Measurements from ENCODE around the gene CCDC186.

CCDC186 gene

DNA sequence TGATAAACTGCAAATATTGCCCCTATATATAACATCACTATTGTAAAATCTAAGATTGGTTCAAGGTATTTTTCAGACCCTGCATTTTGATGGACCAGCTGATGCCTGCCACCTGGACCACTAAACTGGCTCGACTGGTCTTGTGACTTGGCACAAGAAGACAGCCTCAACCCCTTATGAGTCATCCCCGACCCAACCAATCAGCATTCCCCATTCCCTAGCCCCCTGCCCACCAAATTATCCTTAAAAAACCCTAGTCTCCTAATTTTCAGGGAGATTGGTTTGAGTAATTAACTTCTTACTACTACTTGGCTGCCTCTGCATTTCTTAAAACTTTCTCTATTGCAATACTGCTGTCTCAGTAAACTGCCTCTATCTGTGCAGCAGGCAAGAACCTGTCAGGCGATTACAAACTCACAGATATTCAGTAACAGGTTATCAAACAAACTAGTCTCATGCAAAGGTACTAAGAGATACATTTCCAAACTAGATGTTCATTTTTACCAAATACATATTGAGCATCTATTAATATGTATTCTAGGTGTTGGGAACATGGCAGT lies 5.5 kb downstream of the CCDC186 start:
- Histone ChIP-seq H3K27ac (ENCODE audit: low read depth, low read length) (no peak overlapping the region), H3K9me3 (ENCODE audit: control insufficient read depth, insufficient read depth, low read length) (peaks cover 8% of the 10 kb centered on the region; the same call in 1 of the 2 replicates), H3K36me3 (ENCODE audit: control insufficient read depth, low read length) (no peaks in the 10 kb centered on the region), H3K27me3 (ENCODE audit: control insufficient read depth, low read length) (no peaks in the 10 kb centered on the region; the same call in 1 of the 2 replicates), H3F3A (ENCODE audit: control insufficient read depth, insufficient read depth) (no peaks in the 10 kb centered on the region), H4K20me1 (ENCODE audit: control insufficient read depth, insufficient read depth, low read depth, low read length) (no peaks in the 10 kb centered on the region), H3K4me3 (ENCODE audit: low read length) (no peak overlapping the region), H3K9me2 (replicated peaks; ENCODE audit: control insufficient read depth, low read length) (no peaks in the 10 kb centered on the region), H3K4me2 (ENCODE audit: low read length) (no peak overlapping the region), H3K79me2 (ENCODE audit: control insufficient read depth, low read length) (peaks cover 37% of the 10 kb centered on the region), H3K4me1 (ENCODE audit: control insufficient read depth, low read length) (peaks cover 15% of the 10 kb centered on the region)
- TF ChIP-seq EZH2phosphoT487 (IDR thresholded peaks at IDR 0.05; ENCODE audit: borderline replicate concordance, low read length), result no peak

DNA sequence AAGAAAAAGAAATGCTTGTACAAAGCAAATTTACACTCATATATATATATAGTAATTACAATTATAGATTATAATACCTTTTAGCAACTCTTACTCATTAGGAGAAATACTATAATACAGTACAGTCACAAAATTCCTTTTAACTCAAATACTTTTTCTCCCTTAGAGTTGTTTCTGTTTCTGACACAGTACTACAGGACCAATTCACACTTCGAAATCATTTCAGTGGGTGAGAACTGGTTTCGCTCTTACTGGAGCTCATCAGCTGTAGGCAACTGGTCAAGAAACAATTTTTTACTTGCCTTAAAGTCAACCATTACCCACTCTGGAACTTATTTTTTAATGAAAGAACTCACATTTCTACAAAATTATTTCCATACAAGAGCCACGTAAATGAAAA lies 6.0 kb downstream of the CCDC186 start:
- Histone ChIP-seq H3K27ac (ENCODE audit: low read depth, low read length) (no peak overlapping the region), H3K4me1 (ENCODE audit: control insufficient read depth, low read length) (peaks cover 10% of the 10 kb centered on the region), H3K9me3 (ENCODE audit: control insufficient read depth, insufficient read depth, low read length) (peaks cover 8% of the 10 kb centered on the region; the same call in 1 of the 2 replicates), H3K4me3 (ENCODE audit: low read length) (no peak overlapping the region), H3K79me2 (ENCODE audit: control insufficient read depth, low read length) (peaks cover 31% of the 10 kb centered on the region), H3K36me3 (ENCODE audit: control insufficient read depth, low read length) (0 out of 2 replicates have a peak, but pooled peaks cover under 1% of the 10 kb centered on the region), H4K20me1 (ENCODE audit: control insufficient read depth, insufficient read depth, low read depth, low read length) (no peaks in the 10 kb centered on the region), H3K27me3 (ENCODE audit: control insufficient read depth, low read length) (no peaks in the 10 kb centered on the region), H3K4me2 (ENCODE audit: low read length) (no peak overlapping the region), H3K9me2 (replicated peaks; ENCODE audit: control insufficient read depth, low read length) (no peaks in the 10 kb centered on the region), H3F3A (ENCODE audit: control insufficient read depth, insufficient read depth) (no peaks in the 10 kb centered on the region)
- TF ChIP-seq EZH2phosphoT487 (IDR thresholded peaks at IDR 0.05; ENCODE audit: borderline replicate concordance, low read length) (no peak), CTCF (IDR thresholded peaks at IDR 0.05; ENCODE audit: low read depth, low read length, poor library complexity, severe bottlenecking) (no peak)

GRCh38 chr10:114166494-114166893 lies 7.5 kb downstream of the CCDC186 start:
- Histone ChIP-seq H3K9me3 (ENCODE audit: control insufficient read depth, insufficient read depth, low read length) (peaks cover 8% of the 10 kb centered on the region; the same call in 1 of the 2 replicates), H3K27ac (ENCODE audit: low read depth, low read length) (no peak overlapping the region), H3K79me2 (ENCODE audit: control insufficient read depth, low read length) (peaks cover 18% of the 10 kb centered on the region)

More at GRCh38 chr10:114166494-114166893, 7.5 kb downstream of the CCDC186 start:
- TF ChIP-seq CTCF (IDR thresholded peaks at IDR 0.05; ENCODE audit: low read depth, low read length, poor library complexity, severe bottlenecking) (no peak), EZH2phosphoT487 (IDR thresholded peaks at IDR 0.05; ENCODE audit: borderline replicate concordance, low read length) (no peak)
- H3K4me2 ChIP-seq (ENCODE audit: low read length), result no peak overlapping the region
- no peak overlapping the region for H3K4me3 ChIP-seq (ENCODE audit: low read length)
- H3K36me3 ChIP-seq (ENCODE audit: control insufficient read depth, low read length), result peaks cover 3% of the 10 kb centered on the region; the same call in 1 of the 2 replicates
- no peaks in the 10 kb centered on the region for H3F3A ChIP-seq (ENCODE audit: control insufficient read depth, insufficient read depth)
- H3K4me1 ChIP-seq (ENCODE audit: control insufficient read depth, low read length), result no peaks in the 10 kb centered on the region
- H3K9me2 ChIP-seq (replicated peaks; ENCODE audit: control insufficient read depth, low read length), result no peaks in the 10 kb centered on the region
- no peaks in the 10 kb centered on the region for H3K27me3 ChIP-seq (ENCODE audit: control insufficient read depth, low read length)
- no peaks in the 10 kb centered on the region for H4K20me1 ChIP-seq (ENCODE audit: control insufficient read depth, insufficient read depth, low read depth, low read length)
